B cell (primary cell): Measurements from ENCODE around the gene LTO1.
"Not testable (repeated sequence)": the region's sequence is repeated elsewhere in the genome, so short reads cannot be mapped to it uniquely, and the experiment has no call there.

Source experiments
- CTCF ChIP-seq: fragments of 200-600 bp; IDR thresholded peaks from one replicate; pipeline ENCODE4 v1.8.0; 2022; ENCODE audit warnings: antibody characterized with exemption, mild to moderate bottlenecking
- EZH2 ChIP-seq: IDR thresholded peaks from 2 replicates; pipeline ENCODE4 v1.6.1; 2012; ENCODE audit warnings: borderline replicate concordance, low read depth, mild to moderate bottlenecking, moderate library complexity, low read length; ENCODE audit not compliant: insufficient read depth, poor library complexity, severe bottlenecking

GRCh38 chr11:69622097-69622681, 53.0 kb downstream of the LTO1 start:
- TF ChIP-seq CTCF, EZH2: not testable (repeated sequence)
